Neural cell (in vitro differentiated cells): Measurements from ENCODE around the gene BCL11B.

Experiments used
- EZH2 ChIP-seq: fragments of 200-600, 300-800 bp; shearing (Covaris generic), sonication (generic); IDR thresholded peaks from 2 replicates; pipeline ENCODE4 v1.6.1; 2014; ENCODE audit warnings: antibody characterized with exemption, low read length, borderline replicate concordance, mild to moderate bottlenecking; ENCODE audit not compliant: insufficient read depth, poor library complexity, severe bottlenecking
- POLR2AphosphoS5 ChIP-seq: IDR thresholded peaks from 2 replicates; pipeline ENCODE4 v1.6.1; 2012
- TF ChIP-seq, protein P1 (sequence below): fragments of 450-650 bp; IDR thresholded peaks from 2 replicates; pipeline ENCODE4 v1.5.1; 2014; ENCODE audit warnings: antibody characterized with exemption, mild to moderate bottlenecking, moderate library complexity; ENCODE audit not compliant: poor library complexity, severe bottlenecking

DNA sequence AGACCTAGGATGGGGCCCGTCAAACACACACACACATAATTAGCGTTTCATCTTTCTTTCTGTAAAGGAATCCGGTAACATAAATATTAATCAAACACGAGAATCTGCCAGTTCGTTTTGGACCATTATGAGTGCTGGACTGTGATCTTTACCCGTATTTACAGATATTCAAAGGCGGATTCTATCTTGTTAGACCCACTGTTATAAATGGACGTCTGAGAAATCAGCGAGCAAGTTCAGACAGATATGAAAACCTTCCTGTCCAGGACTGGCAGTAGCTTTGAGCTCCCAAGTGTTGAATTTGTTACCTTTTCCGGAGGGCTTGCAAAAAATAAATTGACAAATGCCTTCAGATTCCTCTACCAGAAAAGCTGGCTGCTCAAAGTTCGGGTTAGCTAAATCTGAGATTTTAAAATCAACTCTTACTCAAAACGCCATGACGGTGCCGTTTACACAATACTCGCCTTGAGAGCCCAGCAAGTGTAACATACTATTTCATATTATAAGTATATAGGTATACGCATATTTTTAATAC, 27.6 kb downstream of the BCL11B start:
- TF ChIP-seq, protein P1, sequence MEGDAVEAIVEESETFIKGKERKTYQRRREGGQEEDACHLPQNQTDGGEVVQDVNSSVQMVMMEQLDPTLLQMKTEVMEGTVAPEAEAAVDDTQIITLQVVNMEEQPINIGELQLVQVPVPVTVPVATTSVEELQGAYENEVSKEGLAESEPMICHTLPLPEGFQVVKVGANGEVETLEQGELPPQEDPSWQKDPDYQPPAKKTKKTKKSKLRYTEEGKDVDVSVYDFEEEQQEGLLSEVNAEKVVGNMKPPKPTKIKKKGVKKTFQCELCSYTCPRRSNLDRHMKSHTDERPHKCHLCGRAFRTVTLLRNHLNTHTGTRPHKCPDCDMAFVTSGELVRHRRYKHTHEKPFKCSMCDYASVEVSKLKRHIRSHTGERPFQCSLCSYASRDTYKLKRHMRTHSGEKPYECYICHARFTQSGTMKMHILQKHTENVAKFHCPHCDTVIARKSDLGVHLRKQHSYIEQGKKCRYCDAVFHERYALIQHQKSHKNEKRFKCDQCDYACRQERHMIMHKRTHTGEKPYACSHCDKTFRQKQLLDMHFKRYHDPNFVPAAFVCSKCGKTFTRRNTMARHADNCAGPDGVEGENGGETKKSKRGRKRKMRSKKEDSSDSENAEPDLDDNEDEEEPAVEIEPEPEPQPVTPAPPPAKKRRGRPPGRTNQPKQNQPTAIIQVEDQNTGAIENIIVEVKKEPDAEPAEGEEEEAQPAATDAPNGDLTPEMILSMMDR = no peak
- TF ChIP-seq POLR2AphosphoS5 = no peak
- TF ChIP-seq EZH2 = no peak
